Ovary (tissue), 9 donors: ENCODE data around the gene AVPI1. TPM values are rescaled to one million over a fixed set of nuclear protein-coding genes. Genes with fewer than 3 reads are reported as not detected.
"Not testable (repeated sequence)": the region's sequence is repeated elsewhere in the genome, so short reads cannot be mapped to it uniquely, and the experiment has no call there.

Source experiments
- DNase-seq, 5 donors: peaks; one replicate each; pipeline ENCODE4 v3.0.0-alpha.2; 2019 to 2020
- H3K27ac ChIP-seq, 2 donors: fragments of 200-600 bp; one replicate each; pipeline versions ENCODE4 v1.5.1 to v1.8.0; 2019 to 2022
- H3K27me3 ChIP-seq: fragments of 200-600 bp; one replicate; pipeline ENCODE4 v1.8.0; 2022
- H3K36me3 ChIP-seq: fragments of 200-600 bp; sonication (generic); one replicate; pipeline ENCODE4 v1.5.1; 2019
- H3K4me1 ChIP-seq: one replicate; pipeline ENCODE4 v1.8.1; 2013; ENCODE audit warnings: mild to moderate bottlenecking, moderate library complexity; ENCODE audit not compliant: insufficient read depth
- H3K4me3 ChIP-seq: fragments of 200-600 bp; sonication (generic); one replicate; pipeline ENCODE4 v1.5.1; 2017
- H3K9me3 ChIP-seq, 2 donors: fragments of 200-600 bp in 1 of 2; sonication (generic) in 1 of 2; one replicate each; pipeline versions ENCODE4 v1.5.1 to v1.8.1; 2013 to 2019; ENCODE audit warnings: mild to moderate bottlenecking in 1 of 2, moderate library complexity in 1 of 2
- EP300 ChIP-seq: sonication (generic); formaldehyde crosslinking; IDR thresholded peaks from one replicate; pipeline ENCODE4 v1.6.1; 2017; ENCODE audit warnings: antibody characterized with exemption
- POLR2A ChIP-seq: fragments of 450-650 bp; IDR thresholded peaks from one replicate; pipeline ENCODE4 v1.6.1; 2017; ENCODE audit warnings: antibody characterized with exemption, mild to moderate bottlenecking, moderate library complexity
- whole genome bisulfite sequencing, 3 donors: extraction: QIAGEN DNeasy Blood & Tissue Kit in 1 of 3; methylation state at CpG; one replicate each; pipeline versions ENCODE4 v1.1.5 to v1.1.7; 2013 to 2017; 5-methylcytosine and 5-hydroxymethylcytosine counted together
- intact Hi-C, 4 donors: fragments of 100-400 bp; cut with DNase I; formaldehyde crosslinking; loops; one replicate each; pipeline versions ENCODE4 v1.11.0 to v1.15.1; 2022 to 2023
- polyA plus RNA-seq, 2 donors: library from polyadenylated mRNA; stranded (reverse); fragments of 200-250 nt in 1 of 2; fragments of 350-450 nt in 1 of 2; fragmentation: Illumina TruSeq in 1 of 2; extraction: RNeasy Lipid Tissue Mini Kit (QIAGEN cat#74804) in 1 of 2; gene quantifications; one replicate each; pipeline ENCODE4 v1.2.3, GENCODE V29; 2013 to 2014
- total RNA-seq, 7 donors: library from RNA; depleted of rRNA in 2 of 7; stranded (reverse); fragments of >200 nt in 2 of 7; fragmentation: NEBNext Ultra II Directional in 3 of 7; extraction: Animal tissue kit (Norgen Biotek cat#: 25700) in 3 of 7; gene quantifications; one replicate each; pipeline versions ENCODE4 v1.1.0 to v1.2.4, GENCODE V29; 2016 to 2023
- TF ChIP-seq, protein P1 (sequence below), 3 donors: fragments of 450-650 bp in 2 of 3; fragments of 200-600 bp in 1 of 3; IDR thresholded peaks; one replicate each; pipeline versions ENCODE4 v1.5.1 to v1.8.0; 2016 to 2022; ENCODE audit warnings: antibody characterized with exemption in 3 of 3, mild to moderate bottlenecking in 1 of 3
- donor health status: DM: no; HTN: no; CAD: no; lungs with moderate emphysema.
- donor health status: DM: no; HTN: no; CAD: no.
- donor health status: Bipolar disorder and iron deficiency.
- donor health status: DM: yes; HTN: yes; CAD: no.
- donor health status: DM: no; HTN: no; CAD: no.
- donor health status: DM: yes; HTN: yes; CAD: no.

Gene AVPI1
- total and polyA plus RNA-seq, 9 donors, result 12.0 to 139 (median 29.8) TPM

DNA sequence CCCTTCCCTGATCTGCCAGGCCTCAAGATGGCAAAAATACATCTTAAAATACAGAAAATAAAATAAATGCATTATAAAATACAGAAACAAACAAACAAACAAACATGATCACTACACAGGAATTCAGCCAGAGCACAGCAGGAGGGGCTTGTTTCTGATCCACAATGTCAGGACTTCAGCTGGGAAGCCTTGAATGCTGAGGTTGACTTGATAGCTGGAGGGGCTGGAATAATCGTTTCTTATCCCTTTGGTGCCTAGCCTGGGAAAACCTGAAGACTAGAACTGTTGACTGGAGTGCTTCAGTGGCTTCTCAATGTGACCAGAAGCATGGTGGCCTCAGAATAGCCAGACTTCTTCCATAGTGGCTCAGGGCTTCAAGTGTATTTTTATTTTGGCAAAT lies 17.3 kb upstream of the AVPI1 start:
- TF ChIP-seq, protein P1, sequence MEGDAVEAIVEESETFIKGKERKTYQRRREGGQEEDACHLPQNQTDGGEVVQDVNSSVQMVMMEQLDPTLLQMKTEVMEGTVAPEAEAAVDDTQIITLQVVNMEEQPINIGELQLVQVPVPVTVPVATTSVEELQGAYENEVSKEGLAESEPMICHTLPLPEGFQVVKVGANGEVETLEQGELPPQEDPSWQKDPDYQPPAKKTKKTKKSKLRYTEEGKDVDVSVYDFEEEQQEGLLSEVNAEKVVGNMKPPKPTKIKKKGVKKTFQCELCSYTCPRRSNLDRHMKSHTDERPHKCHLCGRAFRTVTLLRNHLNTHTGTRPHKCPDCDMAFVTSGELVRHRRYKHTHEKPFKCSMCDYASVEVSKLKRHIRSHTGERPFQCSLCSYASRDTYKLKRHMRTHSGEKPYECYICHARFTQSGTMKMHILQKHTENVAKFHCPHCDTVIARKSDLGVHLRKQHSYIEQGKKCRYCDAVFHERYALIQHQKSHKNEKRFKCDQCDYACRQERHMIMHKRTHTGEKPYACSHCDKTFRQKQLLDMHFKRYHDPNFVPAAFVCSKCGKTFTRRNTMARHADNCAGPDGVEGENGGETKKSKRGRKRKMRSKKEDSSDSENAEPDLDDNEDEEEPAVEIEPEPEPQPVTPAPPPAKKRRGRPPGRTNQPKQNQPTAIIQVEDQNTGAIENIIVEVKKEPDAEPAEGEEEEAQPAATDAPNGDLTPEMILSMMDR (IDR thresholded peaks at IDR 0.05), result no peak
- TF ChIP-seq POLR2A (no peak), EP300 (no peak)
- no peaks in the 10 kb centered on the region for H3K4me1 ChIP-seq
- no peaks in the 10 kb centered on the region for H3K27me3 ChIP-seq
- H3K9me3 ChIP-seq, result no peaks in the 10 kb centered on the region
- intact Hi-C loops, result no loop called here
- no peak for DNase-seq
- 45 to 50% (median 49%) methylated on average over 1 of the region's 1 CpG for WGBS, 3 donors
- no peak overlapping the region for H3K27ac ChIP-seq
- H3K4me3 ChIP-seq, result no peak overlapping the region
- H3K36me3 ChIP-seq, result no peaks in the 10 kb centered on the region

DNA sequence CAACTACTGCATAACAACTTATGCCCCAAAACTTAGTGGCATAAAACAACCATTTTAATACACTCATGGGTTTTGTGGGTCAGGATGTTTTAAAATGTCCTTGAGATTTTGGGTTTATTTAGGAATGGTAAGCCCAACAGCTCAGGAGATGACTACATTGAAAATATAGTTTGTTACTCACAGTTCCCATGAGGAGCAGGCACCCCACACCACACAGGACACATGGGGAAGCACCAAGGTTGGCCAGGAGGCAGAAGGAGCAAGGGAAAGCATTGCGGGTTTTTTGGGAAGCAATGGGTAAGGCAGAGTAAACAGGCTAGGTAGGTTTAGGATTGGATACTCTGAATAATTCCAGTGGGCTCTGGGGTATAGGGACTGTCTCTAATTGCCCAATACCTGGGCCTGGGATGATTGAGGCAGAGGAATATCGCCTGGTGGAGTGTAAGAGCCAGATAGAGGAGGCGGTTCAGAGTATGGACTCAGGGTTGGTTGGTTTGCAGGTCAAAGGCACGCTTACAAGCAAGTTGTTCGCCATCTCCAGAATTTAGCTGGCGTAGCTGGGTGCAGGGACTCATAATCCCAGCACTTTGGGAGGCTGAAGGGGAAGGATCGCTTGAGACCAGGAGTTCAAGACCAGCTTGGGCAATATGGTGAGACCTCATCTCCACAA lies 16.5 kb upstream of the AVPI1 start:
- no peak for DNase-seq
- Histone ChIP-seq H3K27ac (no peak overlapping the region), H3K36me3 (no peaks in the 10 kb centered on the region), H3K4me1 (no peaks in the 10 kb centered on the region), H3K27me3 (no peaks in the 10 kb centered on the region), H3K4me3 (no peak overlapping the region), H3K9me3 (no peaks in the 10 kb centered on the region)
- intact Hi-C loops, result no loop called here
- TF ChIP-seq EP300, result no peak
- no peak for TF ChIP-seq POLR2A
- TF ChIP-seq, protein P1 (IDR thresholded peaks at IDR 0.05), result no peak
- WGBS, 3 donors, result 84 to 86% (median 85%) methylated on average over 7 of the region's 7 CpGs

DNA sequence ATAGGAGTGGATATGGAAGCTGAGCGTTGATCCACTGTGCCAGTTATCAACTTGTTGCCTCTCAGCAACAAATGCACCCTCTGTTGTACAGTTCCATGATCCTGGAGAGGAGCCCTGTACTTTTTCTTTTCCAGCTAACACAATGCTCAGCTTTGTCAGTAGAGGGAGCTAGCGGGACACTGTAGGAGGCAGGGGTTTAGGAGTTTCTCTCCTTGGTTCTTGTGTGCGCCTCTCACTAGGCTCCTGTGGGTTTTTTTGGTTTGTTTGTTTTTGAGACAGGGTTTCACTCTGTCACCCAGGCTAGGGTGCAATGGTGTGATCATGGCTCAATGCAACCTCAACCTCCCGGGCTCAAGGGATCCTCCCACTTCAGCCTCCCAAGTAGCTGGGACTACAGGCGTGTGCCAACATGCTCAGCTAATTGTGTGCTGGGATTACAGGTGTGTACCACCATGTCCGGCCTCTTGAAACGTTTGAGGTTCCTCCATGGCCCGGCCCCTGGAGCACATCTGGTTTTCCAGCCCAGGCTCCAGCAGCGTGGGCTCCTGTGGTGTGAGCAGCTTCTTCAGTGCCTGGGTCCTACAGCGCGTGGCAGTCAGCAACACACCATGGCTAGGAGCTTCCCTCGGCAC lies 14.5 kb upstream of the AVPI1 start:
- Histone ChIP-seq H3K9me3 (no peaks in the 10 kb centered on the region), H3K27me3 (no peaks in the 10 kb centered on the region), H3K4me1 (no peaks in the 10 kb centered on the region), H3K4me3 (no peak overlapping the region), H3K27ac (no peak overlapping the region), H3K36me3 (no peaks in the 10 kb centered on the region)
- intact Hi-C loops, result no loop called here
- WGBS, 3 donors, result 39 to 43% (median 41%) methylated on average over 12 of the region's 12 CpGs
- peak in 1 of 5 donors; percentile 64 for DNase-seq
- TF ChIP-seq EP300 (no peak), POLR2A (no peak)
- TF ChIP-seq, protein P1 (IDR thresholded peaks at IDR 0.05), result peak; percentile 47 to 75 (median 64)

DNA sequence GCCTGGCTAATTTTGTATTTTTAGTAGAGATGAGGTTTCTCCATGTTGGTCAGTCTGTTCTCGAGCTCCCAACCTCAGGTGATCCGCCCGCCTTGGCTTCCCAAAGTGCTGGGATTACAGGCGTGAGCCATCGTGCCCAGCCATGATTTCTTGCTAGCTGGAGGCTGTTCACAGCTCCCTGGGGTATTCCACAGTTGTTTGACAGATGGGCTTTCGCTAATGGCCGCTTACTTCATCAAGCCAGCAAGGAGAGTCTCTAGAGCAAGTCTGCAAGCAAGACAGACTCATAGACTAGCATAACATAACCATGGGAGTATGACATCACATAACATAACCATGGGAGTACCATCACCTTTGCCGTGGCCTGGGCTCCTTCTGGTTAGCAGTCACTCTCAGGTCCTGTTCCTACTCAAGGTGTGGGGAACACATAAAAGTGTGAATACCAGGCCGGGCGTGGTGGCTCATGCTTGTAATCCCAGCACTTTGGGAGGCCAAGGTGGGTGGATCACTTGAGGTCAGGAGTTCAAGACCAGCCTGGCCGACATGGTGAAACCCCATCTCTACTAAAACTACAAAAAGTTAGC lies 11.1 kb upstream of the AVPI1 start:
- not testable (repeated sequence) for H3K27me3 ChIP-seq, H3K4me3 ChIP-seq, H3K27ac ChIP-seq, DNase-seq, H3K9me3 ChIP-seq, H3K36me3 ChIP-seq, H3K4me1 ChIP-seq
- WGBS, 3 donors, result 81 to 83% (median 82%) methylated on average over 11 of the region's 11 CpGs
- intact Hi-C loops, result loop anchor here in 1 of 4 donors (5.0 kb wide), 1 partner anchor 34 kb away; no protein-coding TSS in a partner anchor

DNA sequence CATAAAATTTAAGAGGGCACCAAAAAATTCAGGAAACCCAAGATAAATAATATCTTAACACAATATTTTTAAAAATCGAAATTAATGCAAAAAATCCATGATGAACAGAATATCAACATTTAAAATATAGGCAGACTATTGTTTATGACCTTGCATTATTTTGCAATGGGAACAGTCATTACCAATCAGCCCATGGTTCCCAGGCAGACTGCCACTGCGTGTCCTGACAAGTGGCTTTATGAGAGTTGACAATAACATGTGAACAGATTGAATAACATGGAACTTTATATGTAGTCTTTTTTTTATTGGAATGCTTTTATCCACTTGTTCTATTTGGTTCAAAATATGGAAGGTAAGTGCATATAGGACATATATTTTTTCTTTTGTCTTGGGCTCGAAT lies 3.1 kb upstream of the AVPI1 start:
- DNase-seq, result no peak
- Histone ChIP-seq H3K27me3 (no peaks in the 10 kb centered on the region), H3K27ac (no peak overlapping the region), H3K4me1 (peaks cover 7% of the 10 kb centered on the region), H3K4me3 (no peak overlapping the region), H3K36me3 (no peaks in the 10 kb centered on the region), H3K9me3 (no peaks in the 10 kb centered on the region)
- TF ChIP-seq, protein P1 (IDR thresholded peaks at IDR 0.05), result no peak
- TF ChIP-seq EP300 (no peak), POLR2A (no peak)
- WGBS, 3 donors, result 91 to 96% (median 95%) methylated on average over 3 of the region's 3 CpGs
- intact Hi-C loops, result no loop called here
